Measurements from ENCODE around the gene PLXNA2.
A peak's percentile ranks its signal among the peaks of the same experiment; 100 is the strongest.

Gene PLXNA2

GRCh38 chr1:208133355-208133754 lies 110.8 kb downstream of the PLXNA2 start:
- DNase-seq: no peak

GRCh38 chr1:208132287-208132882 lies 111.8 kb downstream of the PLXNA2 start:
- DNase-seq: peak; percentile 9

DNA sequence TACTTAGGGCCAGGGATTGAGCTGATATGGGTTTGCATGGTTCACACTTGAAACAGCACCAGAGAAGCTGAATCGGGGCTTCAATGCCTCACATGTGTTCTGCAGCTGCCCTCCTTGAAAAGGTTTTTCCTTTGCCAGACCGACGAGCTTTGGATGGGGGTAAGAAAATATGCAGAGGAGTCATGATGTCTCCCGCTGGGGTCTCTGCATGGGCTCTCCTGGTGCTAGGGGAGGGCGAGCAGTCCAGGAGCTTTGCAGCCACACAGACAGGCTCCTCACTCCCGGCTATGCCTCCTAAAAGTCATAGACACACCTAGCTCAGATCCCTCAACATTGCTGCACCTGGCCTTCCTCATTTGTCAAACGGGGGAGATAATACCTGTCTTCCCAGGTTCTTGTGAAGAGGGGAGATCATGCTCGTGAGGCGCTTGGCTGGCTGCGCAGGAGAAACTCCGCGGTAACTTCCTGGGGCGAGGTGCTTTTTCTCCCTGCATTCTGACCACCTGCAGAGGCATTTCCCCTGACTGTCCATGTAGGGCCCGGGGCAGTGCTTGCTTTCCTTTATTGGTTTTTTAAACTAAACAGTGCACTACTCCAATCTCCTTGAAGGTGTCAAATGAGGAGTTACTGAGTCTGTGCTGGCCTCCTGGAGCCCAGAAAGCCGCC lies 112.4 kb downstream of the PLXNA2 start:
- no peak for DNase-seq

DNA sequence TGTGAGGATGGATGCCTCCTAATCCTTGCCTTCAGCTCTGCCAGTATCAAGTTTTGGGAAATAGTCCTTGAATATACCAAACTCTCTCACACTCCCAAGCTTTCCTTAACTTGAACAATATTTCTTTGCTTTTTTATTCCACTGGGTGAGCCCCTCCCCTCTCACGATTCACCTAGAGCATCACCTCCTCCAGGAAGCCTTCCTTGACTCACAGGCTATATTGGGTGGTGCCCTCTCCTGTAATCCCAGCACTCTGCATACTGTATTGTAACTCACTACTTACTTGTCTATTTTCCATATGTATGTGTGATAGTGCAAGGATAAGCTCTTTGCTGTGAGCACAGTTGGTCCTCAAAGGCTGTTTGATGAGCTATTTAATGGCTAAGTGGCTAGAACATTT lies 114.7 kb downstream of the PLXNA2 start:
- no peak for DNase-seq

DNA sequence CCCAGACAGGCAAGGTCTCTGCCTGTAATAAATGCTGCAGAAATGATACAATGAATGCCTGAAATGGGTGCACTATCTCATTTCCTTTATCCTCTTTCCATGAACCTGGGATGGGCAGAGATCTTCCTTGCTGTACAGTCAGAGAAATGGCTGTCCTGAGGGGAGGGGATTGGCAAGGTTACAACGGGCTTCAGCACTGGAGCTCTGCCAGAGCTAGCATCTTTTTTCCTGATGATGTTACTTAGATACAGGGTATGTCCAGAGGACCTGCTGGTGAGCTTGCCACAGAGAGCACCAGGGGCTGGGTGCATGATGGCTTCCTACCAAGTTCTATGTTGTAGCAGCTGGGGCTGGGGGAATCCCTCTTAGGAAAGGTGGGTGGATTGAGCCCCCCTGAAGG lies 115.1 kb downstream of the PLXNA2 start:
- DNase-seq: no peak

DNA sequence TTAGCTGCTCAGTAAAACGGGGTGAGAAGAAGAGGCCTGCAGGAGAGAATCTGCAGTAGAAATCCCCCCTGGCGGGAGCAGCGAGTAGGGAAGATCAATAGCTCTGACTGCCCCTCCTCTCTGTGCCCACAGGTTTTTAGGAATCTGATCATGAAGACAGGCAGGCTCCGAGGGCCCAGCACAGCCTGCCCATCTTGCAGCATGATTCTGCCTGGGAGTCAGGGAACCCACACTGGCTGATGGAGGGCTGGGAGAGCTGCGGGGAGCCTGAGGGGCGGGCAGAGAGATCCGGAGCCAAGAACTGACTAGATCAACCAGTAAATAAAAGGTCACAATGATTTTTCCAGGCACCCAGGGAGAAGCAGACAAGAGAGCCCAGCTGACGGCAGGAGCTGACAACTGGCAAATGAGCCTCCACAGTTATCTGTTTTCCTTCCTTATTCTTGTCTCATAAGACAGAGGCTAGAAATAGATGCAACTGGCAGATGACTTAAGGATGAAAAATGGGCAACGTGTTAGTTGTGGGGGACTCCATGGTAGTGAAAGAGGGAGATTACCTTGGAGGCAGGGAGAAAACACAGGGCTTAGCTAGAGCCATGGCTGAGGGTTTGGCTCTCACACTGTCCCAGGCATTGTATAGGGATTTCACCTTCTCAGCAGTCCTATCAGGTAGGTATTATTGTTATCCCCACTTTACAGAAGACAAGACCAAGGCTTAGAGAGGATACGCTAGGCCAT lies 116.2 kb downstream of the PLXNA2 start:
- no peak for DNase-seq

GRCh38 chr1:208127284-208127683 lies 116.9 kb downstream of the PLXNA2 start:
- no peak for DNase-seq

- DNase-seq: no peak
These were observed 118.1 kb downstream of the PLXNA2 start for GRCh38 chr1:208126108-208126507.

- no peak for DNase-seq
These were observed 121.4 kb downstream of the PLXNA2 start for GRCh38 chr1:208122612-208123358.

GRCh38 chr1:208121813-208122364 lies 122.3 kb downstream of the PLXNA2 start:
- DNase-seq: no peak

GRCh38 chr1:208120431-208120790 lies 123.8 kb downstream of the PLXNA2 start:
- no peak for DNase-seq

DNA sequence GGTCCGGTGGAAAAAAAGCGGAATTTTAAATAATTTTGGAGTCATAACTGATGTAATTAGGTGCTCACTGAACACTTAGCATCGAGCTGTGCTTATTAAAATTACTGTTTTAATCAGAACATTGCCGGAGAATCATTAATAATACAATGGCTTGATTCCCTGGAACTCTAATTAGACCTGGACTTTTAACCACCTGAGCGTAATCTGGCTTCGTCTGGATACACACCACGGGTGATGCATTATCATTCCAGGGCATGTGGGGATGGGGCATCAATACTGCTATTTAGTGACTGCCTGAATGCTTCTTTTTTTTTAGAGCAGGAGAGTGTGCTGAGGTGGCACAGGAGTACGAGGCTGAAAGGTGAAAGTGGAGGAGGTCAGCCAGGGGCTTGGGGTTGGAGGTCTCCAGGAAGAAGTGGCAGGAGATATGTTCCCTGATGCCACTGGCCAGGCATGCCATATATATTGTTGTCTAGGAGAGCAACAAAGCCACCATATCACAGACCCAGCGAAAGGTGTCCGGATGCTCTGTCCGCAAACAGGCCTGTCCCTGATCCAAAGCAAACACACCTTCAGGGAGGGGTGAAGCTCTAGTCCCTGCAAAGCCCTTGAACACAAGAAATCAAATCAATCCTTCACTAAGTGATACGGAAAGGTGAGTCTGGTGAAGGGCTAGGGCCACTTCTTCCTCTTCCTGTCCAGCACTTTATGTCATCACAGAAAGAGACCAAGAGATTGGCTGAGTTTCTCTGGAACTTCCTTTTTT lies 125.2 kb downstream of the PLXNA2 start:
- DNase-seq: no peak

DNA sequence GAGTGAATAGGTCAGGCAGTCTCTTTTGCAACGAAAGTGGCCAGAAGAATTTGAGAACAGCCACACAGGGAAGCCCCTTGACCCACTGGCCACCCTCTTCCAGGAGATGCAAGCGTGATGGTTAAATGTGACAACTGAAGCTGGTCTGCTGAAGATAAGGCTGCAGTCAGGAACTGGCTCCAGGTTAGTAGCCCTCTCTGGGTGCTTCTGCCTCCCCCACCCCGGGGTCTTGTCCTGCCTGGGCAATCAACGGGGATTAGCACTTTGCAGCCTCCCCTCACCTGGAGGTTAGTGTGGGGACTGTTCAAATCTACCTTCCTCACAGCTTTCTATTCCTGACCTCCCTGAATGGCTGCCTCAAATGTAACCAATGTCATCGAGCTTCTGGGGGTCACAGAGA lies 125.9 kb downstream of the PLXNA2 start:
- no peak for DNase-seq

GRCh38 chr1:208117826-208118225 lies 126.4 kb downstream of the PLXNA2 start:
- no peak for DNase-seq

- DNase-seq: no peak
These were observed 126.8 kb downstream of the PLXNA2 start for GRCh38 chr1:208117409-208117808.

DNA sequence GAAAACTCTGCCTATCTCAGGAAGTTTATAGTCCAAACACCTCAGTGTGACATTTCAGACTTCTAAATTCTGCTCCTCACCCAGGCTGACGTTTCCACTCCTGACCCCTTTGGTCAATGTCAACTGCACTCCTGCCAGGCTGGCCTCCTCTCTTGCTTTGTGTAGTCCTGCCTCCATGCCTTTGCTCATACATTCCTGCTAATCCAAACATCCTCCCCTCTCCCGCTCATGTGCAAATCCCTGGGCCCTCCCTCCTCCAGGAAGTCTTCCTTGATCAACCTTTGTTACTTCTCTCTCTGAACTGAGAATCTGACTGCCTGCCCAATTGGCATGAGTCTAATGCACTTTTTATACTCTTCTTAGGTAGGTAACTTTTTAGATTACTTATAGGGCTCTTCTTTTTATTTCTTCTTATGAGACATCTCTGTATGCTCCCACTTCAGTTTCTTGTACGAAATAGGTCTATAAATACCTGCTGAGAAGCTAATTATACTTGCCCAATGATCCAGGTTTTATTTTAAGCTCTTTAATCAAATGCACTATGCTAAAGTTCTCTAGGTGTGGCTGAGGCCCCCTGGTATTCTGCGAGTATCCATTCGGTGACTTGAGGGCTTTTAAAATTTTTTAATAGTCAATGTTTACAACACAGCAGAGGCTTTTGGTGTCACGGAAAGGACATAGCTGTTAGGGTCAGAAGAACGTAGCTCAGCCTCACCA lies 128.1 kb downstream of the PLXNA2 start:
- DNase-seq: no peak

DNA sequence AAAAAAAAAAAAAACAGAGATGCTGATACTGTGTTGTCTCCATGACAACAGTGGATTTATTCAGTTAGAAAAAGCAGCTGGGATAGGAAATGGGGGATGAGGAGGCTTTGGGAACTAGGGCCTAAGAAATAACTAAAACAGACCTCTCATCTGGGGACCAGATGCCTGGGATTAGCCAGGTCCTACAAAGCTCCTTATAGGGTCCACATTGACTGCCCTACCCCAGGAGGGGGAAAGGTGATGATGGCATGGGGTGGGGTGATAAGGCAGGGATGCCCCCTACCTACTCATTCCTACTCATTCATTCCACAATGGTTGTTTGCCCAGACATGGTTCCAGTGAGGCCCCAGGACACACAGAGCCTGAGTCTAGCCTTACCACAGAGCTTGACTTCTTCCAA lies 131.2 kb downstream of the PLXNA2 start:
- DNase-seq: no peak

DNA sequence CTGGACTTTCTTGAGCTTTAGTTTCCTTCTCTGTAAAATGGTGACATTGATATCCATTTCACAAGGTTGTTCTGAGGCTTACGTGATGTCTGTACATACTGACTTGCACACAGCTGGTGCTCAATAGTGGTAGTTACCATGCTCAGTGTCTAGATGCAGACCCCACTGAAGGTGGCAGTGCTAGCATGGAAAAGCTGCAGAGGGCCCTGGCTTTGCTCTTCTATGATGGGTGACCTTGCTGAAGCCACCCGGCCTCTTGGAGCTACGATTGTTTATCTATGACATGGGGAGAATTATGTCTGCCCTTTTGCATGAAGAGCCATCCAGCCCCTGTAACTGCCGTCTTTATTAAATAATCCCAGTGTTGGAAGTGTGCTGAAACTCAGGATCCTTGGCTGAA lies 131.8 kb downstream of the PLXNA2 start:
- DNase-seq: no peak

DNA sequence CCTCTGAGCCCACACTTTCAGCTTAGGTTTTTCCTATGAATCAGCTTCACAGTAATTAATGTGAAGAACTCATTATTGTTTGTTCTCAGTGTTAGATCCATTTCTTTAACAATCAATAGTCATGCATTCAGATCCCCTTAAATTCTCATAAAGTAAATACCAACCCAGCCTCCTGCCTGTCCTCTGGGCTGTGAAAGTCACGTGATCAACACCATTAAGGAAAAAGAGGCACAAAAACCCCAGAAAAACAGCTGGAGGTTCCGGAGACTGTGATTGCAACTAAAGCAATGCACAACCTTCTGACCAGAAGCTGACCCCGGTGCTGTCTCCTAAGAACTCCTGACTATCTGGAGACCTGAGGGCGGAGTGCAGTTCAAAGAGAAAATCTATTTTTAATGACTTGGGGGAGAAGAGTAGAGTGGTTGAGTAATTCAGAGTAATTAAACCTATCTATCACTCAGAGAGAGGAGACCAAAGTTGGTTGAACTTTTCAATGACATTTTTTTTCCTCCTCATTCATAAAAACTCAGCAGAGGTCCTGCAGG lies 132.5 kb downstream of the PLXNA2 start:
- DNase-seq: no peak

- DNase-seq: no peak
These were observed 133.9 kb downstream of the PLXNA2 start for GRCh38 chr1:208110296-208110695.

GRCh38 chr1:208108646-208109330 lies 135.4 kb downstream of the PLXNA2 start:
- peak; percentile 25 for DNase-seq

Data from DMS79 treated with DMSO at 0.1 percent for 48 hours (cell line).